Dedifferentiated amniotic fluid mesenchymal stem cell (primary cell): Measurements from ENCODE around the gene SRP68.
"Not testable (repeated sequence)": the region's sequence is repeated elsewhere in the genome, so short reads cannot be mapped to it uniquely, and the experiment has no call there.

Source experiments
- DNase-seq: peaks from one replicate; pipeline ENCODE4 v3.0.0-alpha.2; 2016; ENCODE audit errors: extremely low spot score

SRP68 gene

DNA sequence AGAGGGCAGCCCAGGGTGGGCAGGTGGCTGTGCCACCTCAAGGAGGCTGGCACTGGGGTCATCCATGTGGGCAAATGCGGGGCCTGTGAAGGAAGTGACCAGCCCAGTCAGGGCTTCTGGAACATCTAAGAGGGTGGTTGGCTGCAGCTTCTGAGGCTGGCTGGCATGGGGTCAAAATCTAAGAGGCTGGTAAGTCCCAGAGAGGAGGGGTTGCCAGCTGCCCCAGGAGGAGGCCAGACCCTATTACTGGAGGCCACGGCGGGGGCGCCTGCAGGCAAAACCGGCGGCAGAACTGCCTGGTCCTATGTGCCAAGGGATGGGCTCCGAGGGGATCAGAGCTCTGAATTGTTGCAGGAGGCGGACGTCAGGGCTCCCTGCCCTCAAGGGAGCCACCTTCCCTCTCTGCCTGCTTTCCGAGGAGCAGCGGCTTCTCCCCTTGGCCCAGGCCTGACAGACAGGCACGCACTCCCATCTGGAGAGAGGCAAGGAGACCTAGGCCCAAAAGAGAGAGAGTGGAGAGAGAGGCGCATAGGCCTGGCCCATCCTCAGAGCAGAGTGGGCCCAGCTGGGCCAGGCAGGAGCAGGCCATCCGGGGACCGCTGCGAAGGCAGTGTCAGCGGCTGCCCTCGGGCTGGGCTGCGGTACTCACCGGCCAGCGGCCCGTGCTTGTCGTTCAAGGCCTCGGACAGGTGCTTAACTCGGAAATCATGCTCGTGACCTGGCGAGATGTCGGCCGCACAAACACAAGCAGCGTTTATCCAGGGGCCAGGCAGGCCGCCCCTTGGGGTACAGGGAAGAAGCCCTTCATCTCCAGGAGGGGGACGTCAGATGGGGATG lies 17.6 kb upstream of the SRP68 start:
- DNase-seq = no peak

DNA sequence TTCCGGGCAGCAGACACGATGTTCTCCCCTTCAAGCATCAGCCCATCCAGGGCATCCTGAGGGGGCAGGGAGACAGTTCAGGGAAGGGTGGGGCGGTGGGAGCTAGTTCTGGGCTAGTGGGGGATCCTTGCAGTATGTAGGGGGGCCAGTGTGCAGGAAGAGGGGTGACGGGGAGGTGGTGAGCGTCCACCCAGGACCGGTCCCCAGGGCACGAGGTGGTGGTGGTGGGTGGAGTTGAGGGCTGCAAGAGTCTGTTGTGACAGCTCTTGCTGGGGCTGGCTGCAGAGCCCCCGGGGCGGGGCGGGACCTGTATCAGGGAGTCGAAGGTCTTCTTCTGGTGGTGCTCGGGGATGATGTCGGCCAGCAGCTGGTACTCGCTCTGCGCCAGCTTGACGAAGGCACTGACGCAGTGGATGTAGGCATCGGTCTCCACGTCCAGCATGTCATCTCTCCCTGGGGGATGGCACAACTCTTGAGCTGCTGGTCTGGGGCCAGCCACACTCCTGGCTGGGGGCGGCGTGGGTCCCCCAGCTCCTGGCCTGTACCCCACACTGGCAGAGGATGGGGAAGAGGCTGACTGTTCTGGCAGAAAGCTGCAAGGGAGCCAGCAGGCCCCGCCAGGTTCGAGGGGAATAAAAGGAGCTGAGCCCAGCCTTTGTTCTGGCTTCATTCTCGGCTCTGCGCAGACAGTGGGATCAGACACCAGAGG lies 16.7 kb upstream of the SRP68 start:
- no peak for DNase-seq

DNA sequence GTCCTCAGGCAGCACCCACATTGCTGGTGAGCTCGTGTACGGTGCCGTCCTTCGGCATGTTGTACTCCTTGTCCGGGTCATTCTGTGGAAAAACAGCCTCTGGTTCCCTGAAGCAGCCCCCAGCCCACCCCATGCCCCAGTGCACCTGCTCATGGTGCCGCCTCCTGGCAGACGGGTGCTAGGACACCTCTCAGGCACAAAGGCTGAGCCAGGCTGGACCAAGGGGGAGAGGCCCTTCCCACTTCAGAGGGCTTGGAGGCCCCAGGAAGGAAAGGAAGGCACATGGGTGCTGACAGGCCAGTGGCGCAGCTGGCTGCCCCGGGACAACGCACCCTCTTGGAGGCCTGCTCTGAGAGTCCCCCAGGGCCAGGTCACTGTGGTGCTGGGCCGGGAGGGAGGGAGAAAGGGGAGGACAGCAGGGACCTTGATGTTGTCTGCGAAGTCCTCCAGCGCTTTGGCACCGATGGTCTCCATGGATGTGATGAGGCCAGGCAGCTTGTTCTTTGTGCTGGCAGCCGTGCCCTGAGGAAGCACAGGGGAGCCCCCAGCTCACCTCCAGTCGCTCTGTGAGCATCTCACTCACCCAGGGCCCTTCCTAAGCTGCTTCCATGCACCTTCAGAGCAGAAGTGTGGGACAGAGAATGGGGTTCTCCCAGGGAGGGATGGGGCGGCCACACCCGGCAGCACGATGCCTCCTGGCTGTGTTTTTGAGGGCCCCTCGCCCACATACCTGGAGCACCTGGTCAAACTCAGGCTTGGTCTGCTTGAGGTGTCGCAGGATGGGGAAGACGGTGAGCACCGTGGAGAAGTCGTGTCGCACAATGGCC lies 15.9 kb upstream of the SRP68 start:
- DNase-seq = no peak

DNA sequence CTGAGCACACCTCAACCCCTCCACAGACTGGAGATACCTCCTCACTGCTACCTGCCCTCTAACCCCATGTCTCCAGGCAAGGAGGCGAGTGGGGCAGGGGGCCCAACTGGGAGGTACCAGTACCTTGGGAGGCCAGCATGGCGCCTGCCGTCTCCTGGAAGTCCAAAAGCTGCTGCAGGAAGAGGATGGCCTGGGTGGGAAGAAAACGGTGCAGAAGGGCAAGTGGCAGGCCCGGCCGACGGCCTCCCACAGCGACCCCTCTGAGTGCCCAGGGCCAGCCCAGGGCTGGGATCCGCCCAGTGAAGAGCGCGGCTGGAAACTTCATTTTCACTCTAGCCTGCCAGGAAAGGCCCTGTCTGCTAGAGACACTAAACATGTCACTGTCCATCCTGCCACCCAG lies 15.2 kb upstream of the SRP68 start:
- DNase-seq = no peak

DNA sequence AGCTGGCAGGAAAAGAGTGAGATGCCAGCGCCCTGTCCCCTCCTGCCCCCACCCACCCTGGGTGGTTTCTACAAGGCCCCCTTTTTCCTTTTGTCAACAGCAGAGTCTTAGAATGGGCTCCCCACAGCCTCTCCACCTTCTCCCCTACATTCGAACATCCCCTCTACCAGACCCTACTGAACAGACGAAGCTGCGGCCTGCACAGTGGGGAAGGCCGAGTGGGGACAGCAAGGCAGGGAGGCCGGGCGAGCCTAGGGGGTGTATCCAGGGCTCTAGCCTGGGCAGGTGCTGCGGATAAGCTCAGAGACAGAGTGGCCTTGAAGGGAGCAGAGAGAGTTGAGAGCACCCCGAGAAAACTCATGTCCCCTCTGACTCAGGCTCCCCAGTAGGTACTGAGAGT lies 14.1 kb upstream of the SRP68 start:
- no peak for DNase-seq

DNA sequence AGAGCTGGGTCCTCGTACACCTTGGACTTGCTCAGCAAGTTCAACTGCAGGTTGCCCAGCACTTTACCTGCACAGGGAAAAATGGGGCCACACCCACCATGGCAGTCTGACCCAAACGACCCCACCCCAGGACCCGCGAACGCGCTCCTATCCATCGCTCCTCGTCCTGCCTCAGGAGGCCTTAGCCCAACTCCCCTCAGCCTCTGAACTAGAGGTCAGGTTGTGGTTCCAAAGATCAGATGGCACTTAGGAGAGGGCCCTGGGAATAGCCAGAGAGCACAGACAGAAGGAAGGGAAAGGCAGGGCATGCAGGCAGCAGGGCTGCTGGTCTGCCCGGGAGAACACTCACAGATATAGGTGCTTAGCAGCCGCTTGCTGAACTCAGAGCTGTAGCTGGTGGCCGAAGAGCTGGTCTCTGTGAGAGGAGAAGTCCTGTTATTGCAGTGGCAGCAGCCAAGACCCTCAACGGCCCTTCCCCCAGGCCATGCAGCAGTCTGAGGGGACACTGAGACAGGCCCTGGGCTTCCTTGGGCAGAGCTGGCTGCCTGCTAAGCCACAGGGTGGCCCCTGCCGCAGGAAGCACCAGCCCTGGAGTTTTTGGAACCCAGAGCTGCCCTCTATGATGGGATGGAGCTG lies 13.5 kb upstream of the SRP68 start:
- DNase-seq = no peak

DNA sequence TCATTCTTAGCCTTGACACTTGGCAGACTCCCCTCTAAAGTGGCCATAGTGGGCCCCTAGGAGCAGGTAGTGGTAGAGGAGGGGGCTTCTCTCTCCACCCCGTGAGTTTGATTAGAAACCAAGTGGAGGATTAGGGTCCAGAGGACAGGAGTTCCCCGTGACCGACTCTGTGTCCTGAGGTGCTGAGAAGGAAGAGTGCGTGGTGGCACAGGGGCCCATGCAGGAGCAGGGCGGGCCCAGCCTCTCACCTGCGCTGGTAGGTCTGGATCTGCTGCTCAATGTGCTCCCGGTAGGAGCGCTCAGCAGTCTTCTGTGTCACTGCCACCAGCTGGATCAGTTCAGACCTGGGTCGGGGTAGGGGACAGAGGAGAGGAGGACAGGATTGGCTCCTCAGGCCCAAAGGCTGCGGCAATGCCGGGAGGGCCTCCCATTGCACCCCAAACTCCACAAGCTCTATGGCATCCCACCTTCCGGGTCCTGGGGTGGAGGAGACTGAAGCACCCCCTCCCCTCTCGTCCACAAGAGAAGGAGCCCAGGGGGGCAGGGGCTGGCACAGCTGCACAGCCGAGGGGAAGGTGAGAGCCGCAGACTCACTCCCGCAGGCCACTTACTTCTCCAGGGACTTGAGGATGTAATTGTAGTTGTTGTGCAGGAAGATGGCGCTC lies 12.9 kb upstream of the SRP68 start:
- no peak for DNase-seq

DNA sequence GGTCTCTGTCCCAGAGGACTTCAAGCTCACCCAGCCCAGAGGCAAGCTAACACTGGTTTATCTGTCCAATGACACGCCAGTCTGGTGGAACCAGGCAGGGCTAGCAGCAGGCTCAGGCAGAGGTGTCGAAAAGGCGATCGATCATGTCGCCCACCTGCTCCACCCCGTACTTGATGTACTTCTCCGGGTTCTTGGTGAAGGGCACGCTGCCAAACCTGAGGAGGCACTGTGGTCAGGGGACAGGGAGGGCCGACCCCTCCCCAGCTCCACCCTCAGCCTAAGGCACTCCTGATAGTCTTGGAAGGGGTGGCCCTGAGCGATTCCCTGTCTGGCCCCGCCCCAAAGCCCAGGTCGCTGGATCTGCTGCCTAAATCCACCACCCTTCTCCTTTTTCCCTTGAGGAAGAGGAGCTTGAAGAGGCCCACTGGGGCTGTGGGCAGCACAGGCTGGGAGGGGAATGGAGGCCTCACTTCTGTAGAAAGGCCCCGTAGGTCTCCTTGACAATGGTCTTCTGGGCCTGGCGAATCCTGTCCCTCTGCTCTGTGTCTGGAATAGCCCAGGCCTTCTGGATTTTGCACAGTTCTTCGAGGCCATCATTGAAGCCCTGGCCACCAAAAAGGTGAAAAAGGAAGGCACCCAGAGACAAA lies 11.3 kb upstream of the SRP68 start:
- no peak for DNase-seq

DNA sequence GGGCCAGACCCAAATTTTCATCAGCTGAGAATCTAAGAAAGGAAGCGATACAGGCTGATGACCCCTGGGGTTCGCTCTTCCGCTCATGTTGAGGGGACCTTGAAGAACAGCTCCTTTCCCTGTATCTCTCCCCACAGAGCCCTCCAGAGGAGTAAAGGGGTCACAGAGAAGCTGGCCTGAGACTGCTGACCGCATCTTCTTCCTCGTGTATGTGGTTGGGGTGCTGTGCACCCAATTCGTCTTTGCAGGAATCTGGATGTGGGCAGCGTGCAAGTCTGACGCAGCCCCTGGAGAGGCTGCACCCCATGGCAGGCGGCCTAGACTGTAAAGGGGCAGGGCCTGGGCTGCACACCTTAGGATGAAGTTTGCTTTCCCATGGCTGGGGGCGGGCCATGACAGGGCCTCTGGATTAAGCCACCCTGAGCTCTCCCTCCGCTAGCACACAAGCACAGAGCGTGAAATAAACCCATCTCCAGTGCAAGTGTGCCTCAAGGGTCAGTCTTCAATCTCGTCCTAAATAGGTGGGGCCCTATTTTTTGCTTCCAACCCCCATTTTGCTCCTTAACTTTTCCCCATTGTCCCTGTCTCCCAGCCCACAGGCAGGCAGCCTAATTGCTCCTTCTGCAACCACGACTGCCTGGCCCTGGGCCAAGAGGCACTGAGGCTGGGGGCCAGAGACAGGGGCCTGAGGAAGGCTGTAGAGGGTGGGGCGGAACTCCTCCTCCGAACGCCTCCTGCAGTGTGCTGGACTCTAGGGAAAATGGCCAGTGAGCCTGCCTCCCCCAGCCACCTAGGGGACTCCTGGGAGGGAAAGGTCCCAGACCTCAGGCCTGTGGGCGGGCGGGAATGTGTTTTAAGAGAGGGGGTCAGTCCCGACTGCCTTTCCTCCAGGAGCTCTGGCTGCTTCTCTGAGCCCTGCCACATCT lies 10.3 kb upstream of the SRP68 start:
- DNase-seq = no peak

DNA sequence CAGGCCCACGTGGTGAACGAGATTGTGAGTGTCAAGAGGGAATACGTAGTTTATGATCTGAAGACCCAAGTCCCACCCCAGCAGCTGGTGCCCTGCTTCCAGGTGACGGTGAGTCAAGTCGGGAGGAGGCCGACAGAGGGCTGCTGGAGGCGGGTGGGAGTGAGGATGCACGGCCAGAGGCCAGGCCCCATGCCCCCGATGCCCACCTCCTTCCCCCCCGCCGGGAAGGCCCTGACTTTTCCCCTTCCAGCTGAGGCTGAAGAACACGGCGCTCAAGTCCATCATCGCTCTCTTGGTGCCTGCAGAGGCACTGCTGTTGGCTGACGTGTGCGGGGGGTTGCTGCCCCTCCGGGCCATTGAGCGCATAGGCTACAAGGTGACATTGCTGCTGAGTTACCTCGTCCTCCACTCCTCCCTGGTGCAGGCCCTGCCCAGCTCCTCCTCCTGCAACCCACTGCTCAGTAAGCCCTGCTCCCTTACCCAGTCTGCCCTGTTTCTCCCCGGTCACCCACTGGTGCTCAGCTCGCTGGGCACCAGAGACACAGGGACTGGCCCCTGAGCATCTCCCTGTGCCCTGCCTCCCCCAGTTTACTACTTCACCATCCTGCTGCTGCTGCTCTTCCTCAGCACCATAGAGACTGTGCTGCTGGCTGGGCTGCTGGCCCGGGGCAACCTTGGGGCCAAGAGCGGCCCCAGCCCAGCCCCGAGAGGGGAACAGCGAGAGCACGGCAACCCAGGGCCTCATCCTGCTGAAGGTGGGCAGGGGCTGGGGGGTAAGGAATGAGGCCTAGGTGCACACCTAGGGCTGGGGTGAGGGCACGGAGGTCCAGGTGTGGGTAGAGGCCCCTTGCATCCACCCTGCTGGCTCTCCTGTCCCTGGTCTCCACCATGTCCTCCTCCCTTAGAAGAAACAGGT lies 9.2 kb upstream of the SRP68 start:
- no peak for DNase-seq

DNA sequence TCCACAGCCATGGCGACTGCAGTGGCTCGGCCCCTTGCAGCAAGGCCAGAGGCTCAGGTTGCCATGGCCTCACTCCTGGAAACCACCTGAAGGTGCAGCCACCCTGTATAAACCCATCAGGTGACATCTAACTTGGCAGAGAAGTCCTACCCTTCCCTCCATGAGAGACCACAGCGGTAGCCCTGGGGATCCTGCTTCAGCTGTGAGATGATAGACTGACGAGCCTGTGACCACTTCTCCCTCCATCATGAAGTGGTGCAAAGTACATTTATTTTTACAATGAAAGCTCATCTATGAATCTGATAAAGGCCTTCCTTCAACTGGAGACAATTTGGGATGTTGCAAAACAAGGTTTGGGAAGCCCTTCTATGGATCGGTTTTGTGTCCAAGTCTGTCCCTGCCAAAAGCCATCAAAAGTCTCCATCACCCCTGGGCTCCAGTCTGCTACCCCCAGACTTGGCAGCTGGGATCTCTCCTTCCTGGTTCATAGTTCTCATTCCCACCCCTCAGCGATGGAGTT lies 8.5 kb upstream of the SRP68 start:
- DNase-seq = no peak

DNA sequence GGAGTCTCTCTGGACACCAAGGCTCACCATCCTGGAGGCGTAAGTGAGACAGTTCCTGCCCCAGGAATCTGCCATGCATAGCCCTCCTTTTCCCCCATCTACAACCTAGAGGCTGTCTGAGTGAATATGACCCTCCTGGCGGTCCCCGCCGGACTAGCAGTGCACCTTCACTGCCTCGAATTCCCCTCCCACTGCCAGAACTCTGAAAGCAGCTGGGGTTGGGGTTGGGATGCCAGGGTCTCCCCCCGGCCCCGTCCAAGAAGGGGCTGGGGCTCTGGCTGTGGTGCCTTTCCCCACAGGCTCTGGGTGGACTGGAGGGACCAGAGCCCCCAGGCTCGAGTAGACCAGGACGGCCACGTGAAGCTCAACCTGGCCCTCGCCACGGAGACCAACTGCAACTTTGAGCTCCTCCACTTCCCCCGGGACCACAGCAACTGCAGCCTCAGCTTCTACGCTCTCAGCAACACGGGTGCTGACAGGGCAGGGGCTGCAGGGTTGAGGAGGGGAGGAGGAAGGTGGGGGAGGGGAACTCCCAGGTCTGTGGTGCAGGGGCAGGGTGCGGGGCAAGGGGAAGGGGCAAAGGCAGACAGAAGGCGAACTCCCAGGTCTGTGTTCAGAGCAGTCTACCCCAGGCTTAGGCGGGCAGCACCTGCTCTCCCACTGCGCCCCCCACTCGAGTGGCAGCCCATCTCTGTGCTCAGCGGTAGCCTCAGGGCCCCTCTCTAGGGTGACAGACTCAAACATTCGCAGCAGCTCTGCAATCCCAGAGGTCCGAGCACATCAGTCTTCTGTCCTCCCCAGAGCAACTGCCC lies 7.8 kb upstream of the SRP68 start:
- no peak for DNase-seq

DNA sequence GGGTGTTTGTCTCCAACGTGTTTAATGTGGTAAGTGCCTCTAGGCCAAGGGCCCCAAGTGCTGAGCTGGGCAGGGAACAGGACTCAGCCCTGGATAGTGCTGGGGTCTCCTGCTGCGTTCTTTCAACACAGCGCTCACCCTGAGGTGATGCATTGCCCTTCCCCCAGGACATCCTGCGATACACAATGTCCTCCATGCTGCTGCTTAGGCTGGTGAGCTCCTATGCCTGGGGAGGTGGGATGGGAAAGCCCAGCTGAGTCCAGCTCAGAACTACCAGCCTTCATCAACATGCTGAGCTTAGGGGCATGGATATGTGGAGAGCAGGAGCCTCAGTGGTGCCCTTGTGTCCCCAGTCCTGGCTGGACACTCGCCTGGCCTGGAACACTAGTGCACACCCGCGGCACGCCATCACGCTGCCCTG lies 7.2 kb upstream of the SRP68 start:
- DNase-seq = no peak

DNA sequence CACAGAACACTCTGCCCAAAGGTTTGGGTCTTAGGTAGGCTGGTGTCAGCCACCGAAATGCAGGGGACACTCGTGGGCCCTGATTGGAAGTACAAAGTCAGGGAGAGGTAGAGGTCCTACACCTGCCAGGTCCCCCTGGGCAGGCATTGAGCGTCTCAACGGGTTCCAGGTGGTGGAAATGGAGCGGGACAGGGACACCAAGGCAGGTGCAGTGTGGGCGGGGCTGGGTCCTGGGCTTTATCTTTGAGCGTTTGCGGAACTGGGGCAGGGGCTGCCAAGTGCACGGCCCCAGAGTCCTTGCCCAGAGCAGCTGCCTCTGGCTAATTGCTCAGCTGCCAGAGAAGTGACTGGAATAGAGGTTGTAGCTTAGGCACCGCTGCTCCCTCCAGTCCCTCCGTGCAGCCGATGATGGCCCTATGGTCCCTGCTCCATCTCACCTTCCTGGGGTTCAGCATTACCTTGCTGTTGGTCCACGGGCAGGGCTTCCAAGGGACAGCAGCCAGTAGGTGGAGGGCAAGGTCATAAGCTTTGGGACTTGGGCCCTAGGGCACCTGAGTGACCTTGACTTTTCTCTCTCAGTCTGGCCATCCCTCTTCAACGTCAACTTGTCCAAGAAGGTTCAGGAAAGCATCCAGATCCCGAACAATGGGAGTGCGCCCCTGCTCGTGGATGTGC lies 6.7 kb upstream of the SRP68 start, which contains the start of gene ZACN:
Gene ZACN (plus strand): TSS at position 323 of the 675 bp plus-strand sequence. CDS start 83 bp downstream, at position 406.
- no peak for DNase-seq

DNA sequence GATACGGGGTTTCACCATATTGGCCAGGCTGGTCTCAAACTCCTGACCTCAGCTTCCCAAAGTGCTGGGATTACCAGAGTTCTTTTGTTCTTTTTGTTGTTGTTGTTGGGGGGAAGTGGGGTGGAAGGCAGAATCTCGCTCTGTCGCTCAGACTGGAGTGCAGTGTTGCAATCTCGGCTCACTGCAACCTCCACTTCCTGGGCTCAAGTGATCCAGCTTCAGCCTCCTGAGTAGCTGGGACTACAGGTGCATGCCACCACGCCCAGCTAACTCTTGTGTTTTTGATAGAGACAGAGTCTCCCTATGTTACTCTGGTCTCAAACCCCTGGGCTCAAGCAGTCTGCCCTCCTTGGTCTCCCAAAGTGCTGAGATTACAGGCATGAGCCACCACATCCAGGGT lies 6.1 kb upstream of the SRP68 start:
- DNase-seq = not testable (repeated sequence)

DNA sequence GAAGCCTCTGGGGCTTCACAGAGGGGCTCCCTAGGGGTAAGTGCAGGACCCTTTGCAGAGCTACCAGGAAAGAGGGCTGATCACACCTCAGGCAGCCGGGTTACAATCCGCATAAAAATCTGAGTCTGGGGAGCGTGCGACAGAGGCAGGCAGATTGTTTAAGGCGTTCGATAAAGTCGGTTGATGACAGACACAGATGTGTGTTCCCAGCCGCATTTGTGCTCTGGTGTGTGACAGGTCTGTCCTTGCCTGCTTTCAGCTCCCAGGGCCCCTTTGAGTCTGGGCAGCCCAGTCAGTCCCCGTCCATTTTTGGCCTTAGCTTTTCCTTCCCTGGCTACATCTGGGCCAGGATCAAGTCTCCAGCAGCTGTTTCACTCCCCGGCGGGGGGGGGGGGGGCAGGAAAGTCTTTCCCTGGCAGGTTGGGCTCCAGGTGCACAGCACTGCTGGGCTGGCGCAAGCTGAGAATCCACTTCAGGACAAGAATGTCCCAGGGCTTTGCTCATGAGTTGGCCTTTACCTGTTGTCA lies 5.3 kb upstream of the SRP68 start:
- no peak for DNase-seq
